C4-2B (cell line): Measurements from ENCODE around the gene EIF3B.

Experiments used
- CTCF ChIP-seq: fragments of 450-650 bp; conservative IDR thresholded peaks from 2 replicates; pipeline ENCODE4 v1.5.1; 2017; ENCODE audit warnings: mild to moderate bottlenecking
- ZFX ChIP-seq: fragments of 450-650 bp; IDR thresholded peaks from 2 replicates; pipeline ENCODE4 v1.6.1; 2017

DNA sequence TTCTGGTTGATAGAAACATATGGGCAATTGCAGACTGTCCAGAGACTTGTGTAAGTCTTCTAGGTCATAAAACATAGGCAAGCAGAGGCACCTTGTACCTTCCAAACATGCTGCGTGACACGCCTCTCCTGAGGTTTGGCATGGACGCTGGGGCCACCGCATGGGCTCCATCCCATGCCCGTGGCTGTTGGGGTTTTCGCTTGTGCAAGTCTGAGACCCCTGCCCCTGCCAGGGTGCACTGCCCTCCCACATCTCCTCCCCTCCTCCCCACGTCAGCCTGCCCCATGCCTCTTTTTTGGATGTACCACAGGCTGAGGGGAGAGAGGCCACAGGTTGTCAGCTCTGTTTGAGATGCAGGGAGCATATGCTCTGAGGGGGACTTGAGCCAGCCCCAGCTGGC, 19.0 kb downstream of the EIF3B start:
- TF ChIP-seq CTCF (no peak), ZFX (no peak)
